DMS53 treated with DMSO at 0.1 percent for 48 hours (cell line): Measurements from ENCODE around the gene CNIH2.

Experiments
- DNase-seq: peaks from one replicate; lab custom pipeline; 2025; ENCODE audit not compliant: unreplicated experiment; lab: John Stamatoyannopoulos, UW

CNIH2 gene

DNA sequence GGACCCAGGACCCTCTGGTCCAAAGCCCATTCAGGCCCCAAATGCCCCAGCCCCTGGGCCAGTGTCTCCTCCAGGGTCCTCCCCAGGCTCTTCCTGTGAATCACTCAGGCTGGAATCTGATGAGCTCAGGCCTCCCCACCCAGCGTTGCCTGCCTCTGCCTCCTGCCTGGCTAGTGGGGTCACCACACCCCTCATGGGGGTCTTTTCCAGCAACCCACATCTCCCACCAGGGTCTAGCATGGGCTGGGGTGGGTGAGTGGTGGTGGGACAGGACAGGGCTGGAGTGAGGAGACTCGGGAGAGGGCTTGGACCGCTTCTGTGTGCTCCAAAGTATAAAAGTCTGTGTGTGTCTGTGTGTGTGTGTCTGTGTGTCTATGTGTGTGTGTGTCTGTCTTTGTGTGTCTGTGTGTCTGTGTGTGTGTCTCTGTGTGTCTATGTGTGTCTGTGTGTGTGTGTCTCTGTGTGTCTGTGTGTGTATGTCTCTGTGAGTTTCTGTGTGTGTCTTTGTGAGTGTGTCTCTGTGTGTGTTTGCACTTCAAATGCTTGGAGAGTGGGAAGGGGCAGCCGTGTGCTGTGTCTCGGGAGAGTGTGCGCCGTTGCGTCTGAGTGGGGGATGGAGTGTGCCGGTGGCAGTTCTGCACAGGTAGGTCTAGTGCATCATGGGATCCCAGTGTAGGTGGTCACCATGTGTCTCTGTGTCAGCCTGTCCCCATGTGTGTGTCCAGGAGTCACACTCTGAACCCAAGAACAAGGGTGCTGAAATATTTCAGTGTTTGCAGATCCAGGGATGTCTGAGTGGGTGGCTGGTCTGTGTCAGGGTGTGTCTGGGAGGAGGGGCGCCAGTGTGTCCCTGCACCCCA, 49.4 kb downstream of the CNIH2 start:
- DNase-seq, result no peak

DNA sequence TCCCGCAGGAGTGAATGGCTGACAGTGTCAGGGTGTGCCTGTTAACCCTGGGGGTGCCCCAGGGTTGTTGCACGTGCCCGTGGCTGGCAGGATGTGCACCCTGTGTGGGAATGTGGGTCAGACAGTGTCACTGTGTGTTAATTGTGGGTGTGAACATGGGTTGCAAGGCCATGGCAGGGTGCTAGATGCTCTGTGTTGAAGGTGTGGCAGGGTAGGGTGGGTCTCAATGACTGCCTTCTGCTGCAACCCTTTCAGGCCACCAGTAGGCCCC, 50.0 kb downstream of the CNIH2 start:
- no peak for DNase-seq

DNA sequence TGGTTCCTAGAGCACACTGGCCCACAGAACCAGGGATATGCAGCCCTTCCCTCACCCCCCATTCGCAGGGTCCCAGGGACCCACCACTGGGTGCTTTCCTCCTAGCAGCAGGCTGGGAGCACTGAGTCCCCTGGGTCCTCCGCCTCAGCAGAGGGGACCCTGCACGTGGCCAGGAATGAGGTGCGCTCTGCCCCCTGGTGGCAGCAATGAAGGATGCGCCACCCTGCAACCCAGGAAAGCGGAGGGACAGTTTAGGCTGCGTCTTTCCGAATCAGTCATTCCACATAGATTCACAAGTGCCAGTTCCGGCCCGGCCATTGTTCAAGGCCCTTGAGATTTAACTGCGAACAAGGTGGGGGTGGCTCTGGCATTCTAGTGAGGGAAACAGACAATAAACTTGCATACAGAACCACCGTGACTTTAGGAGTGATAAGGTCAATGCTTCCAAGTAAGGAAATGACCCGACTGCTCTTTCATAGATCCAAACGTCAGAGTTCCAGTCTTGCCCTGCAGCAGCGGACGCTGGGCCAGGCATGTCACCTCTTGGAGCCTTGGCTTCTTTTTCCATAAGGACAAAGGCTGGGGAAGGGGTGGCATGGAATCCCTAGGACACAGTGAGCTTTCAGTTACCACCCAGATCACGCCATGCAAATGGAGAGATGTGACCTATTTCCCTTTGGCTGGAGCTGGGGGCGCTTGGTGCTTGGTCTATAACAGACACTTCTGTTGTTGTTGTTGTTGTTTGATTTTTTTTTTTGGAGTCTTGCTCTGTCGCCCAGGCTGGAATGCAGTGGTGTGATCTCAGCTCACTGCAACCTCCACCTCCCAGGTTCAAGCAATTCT, 50.5 kb downstream of the CNIH2 start:
- peak; percentile 79 for DNase-seq

DNA sequence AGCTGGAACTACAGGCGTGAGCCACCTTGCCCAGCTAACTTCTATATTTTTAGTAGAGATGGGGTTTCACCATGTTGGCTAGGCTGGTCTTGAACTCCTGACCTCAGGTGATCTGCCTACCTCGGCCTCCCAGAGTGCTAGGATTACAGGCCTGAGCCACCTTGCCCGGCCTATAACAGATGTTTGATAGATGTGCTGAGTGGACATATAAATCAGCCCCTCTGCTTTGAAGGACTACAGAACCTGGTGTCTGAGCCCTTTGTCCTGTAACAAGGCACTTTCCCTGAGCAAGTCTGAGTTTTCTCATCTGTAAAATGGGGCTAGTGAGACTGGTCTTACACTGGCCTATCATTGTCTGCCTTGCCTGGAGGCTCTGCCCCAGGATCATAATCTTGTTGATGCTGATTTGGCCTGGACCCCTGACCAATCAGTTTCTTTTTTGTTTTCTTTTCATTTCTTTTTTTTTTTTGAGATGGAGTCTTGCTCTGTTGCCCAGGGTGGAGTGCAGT, 51.2 kb downstream of the CNIH2 start:
- no peak for DNase-seq

DNA sequence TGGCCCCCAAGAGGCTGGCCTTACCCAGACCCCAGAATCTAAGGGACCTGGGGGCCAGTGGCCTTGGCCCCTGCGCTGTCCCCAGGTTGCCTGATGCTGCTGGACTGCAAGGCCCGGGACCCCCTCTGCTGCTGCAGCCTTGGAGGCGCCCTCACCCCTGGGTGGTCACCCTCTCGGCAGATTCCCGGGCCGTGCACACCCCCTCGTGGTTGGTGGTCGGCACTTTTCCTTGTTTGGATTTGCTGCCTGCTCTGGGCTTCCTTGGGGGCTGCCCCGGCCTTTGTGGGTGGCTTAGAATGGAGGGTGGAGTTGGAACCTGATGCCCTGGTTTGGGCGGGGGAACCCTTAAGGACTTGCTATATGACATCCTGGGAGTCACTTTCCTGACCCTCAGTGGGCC, 53.0 kb downstream of the CNIH2 start:
- no peak for DNase-seq

DNA sequence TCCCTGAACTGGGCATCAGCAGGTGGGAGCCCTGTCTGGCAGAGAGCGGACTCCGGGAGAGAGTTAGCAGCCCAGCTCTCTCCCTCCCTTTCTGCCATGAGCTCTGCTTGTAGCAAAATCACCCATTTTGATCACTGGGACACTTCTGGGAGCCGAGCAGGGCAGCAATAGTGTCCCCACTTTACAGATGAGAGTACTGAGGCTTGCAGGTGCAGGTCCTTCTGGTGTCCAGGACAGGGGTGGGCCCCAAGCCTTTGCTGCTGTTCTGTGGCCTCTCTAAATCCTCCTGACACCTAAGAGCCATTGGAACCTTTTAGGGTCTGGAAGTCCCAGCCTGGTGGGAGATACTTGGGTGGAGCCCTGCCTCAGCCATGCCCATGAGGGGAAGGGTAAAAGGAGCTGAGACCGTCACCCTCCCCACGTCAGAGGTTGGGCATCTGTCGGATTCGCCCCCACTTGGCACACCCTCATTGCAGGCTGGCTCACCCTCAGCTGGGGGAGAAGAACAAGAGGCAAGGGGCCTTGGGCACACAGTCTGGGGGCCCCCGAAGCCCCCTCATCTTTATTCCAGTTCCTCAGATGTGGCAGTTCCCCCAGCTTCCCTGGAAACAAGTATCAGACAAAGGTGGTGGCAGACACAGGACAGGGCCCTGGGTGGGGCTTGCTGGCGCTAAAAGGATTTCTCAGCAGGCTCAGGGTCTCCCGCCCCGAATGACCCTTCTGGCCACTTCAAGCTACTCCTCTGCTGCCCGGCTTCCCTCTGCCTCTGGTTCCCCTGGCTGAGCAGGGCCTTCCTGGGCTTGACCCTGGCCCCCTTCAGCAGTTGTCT, 53.8 kb downstream of the CNIH2 start:
- no peak for DNase-seq

DNA sequence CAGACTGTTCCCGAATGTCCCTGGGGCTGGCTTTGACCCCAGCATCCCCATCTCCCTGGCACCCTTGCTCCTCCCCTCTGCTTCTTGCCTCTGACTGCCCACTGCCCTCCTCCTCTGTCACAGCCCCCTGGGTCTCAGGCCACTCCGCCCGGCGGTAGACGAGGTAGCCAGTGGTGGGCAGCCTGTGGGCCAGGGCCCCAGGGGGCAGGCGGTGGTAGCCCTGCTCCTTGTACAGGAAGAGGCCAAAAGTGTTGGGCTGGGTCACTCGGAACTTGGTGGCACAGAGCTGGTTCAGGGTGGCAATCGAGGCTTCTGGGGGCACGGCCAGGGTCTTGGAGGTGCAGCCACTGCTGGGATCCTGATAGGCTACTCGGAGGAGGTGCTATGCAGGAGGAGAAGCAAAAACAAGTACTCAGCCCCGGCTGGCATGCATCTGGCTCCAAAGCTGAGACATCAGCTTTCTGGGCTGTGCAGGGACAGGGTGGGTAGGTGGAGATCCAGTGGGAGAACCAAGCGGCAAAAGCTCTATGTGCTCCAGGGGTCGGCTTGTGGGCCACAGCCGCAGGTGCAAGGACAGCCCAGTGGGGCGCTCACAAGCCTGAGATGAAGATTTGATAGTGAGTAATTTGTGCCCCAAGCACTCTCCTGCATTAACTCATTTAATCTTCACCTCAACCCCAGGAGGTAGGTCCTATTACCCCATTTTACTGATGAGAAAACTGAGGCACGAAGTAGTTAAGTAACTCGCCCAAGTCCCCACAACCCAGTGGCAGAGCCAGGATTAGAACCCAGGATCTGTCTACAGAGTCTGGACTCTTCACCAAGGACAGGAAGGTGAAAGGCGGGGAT, 54.6 kb downstream of the CNIH2 start:
- no peak for DNase-seq

DNA sequence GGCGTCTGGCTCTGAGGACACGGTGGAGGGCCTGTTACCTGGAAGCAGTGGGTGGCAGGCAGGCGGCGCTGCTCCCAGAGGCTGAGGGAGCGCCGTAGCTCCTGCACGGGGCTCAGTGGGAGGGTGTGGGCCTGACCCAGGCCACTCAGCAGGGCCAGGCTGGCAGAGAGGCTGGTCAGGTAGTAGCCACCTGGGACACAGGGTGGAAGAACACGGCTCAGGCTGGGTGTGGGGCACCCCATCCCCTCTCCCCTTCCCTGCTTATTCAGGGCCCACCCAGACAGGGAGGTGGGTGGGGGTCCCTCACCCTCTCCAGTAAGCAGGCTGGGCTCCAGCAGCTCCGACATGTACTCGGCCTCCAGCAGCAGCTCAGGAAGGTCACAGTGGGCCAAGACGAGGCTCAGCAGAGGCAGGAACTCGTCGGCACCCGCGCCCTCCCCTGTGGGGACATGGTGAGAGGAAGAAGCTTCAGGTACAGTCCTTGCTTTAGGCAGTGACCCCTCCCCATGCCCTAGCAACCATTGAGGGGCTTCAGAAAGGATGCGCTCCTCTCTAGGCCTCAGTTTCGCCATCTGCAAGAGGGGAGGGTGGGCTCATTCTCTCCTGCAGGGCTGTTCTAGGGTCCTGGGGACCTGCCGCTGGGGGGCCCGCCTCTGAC, 55.4 kb downstream of the CNIH2 start:
- DNase-seq, result no peak
